K562 (cell line): ENCODE measurements around the gene SUCNR1. TPM values are rescaled to one million over a fixed set of nuclear protein-coding genes. Genes with fewer than 3 reads are reported as not detected.
"Not testable (repeated sequence)": the region's sequence is repeated elsewhere in the genome, so short reads cannot be mapped to it uniquely, and the experiment has no call there.

Experiments used
- ATF7 ChIP-seq: fragments of 450-650 bp; IDR thresholded peaks from 2 replicates; pipeline ENCODE4 v1.7.1; 2014; ENCODE audit warnings: mild to moderate bottlenecking, moderate library complexity
- ID3 ChIP-seq, 2 experiments: fragments of 250-450 bp in 1 of 2; fragments of 450-650 bp in 1 of 2; sonication (Bioruptor Pico) in 1 of 2; IDR thresholded peaks; 2 replicates each; pipeline versions ENCODE4 v1.6.1 to v1.8.0; 2016 to 2021; ENCODE audit warnings: mild to moderate bottlenecking in 2 of 2, moderate library complexity in 2 of 2, missing compliant biosample characterization in 1 of 2, missing genetic modification characterization in 1 of 2
- MEIS2 ChIP-seq: fragments of 450-650 bp; IDR thresholded peaks from 2 replicates; pipeline ENCODE4 v1.6.1; 2014; ENCODE audit warnings: mild to moderate bottlenecking; ENCODE audit not compliant: partially characterized antibody
- PBX2 ChIP-seq, 2 experiments: IDR thresholded peaks in 1 of 2; conservative IDR thresholded peaks in 1 of 2; 2 replicates each; pipeline ENCODE4 v1.6.1; 2016; ENCODE audit warnings: low read depth in 2 of 2, mild to moderate bottlenecking in 1 of 2, missing compliant biosample characterization in 1 of 2, missing genetic modification characterization in 1 of 2, moderate library complexity in 1 of 2
- PKNOX1 ChIP-seq: fragments of 450-650 bp; IDR thresholded peaks from 2 replicates; pipeline ENCODE4 v1.6.1; 2016
- ZNF592 ChIP-seq: fragments of 450-650 bp; IDR thresholded peaks from 2 replicates; pipeline ENCODE4 v1.6.1; 2017; ENCODE audit warnings: antibody characterized with exemption, mild to moderate bottlenecking
- polyA plus RNA-seq, 8 experiments: library from polyadenylated mRNA; depleted of rRNA in 4 of 8; stranded (reverse) in 5 of 8; unstranded in 3 of 8; fragments of >200 nt; fragmentation: Nextera tagmentation in 2 of 8; fragmentation: Illumina TruSeq in 1 of 8; extraction: Ambion mirVana in 2 of 8; extraction: Trizol in 1 of 8; gene quantifications; 2 replicates each; pipeline versions ENCODE4 v1.2.1 to v1.2.3, GENCODE V29; 2011 to 2014; ENCODE audit warnings: inconsistent platforms in 1 of 8, missing spikeins in 1 of 8
- total RNA-seq, 7 experiments: library from RNA; depleted of rRNA in 6 of 7; stranded (reverse); fragments of >200 nt in 6 of 7; fragmentation: Illumina TruSeq in 2 of 7; extraction: Trizol in 2 of 7; gene quantifications; 2 replicates each; pipeline versions ENCODE4 v1.2.1 to v1.2.3, GENCODE V29; 2011 to 2021; ENCODE audit warnings: low replicate concordance in 1 of 7

The SUCNR1 gene
- total and polyA plus RNA-seq, 9 of the 15 experiments (the other 6 are each of a cell fraction or from before 2014, with no cell fraction given), result 0.04 to 0.54 (median 0.13) TPM

GRCh38 chr3:151898564-151899261 lies 25.3 kb downstream of the SUCNR1 start (continued):
- TF ChIP-seq ZNF592 (peak; percentile 32; the same call in 1 of the 2 replicates), PKNOX1 (peak; percentile 42; the same call in 1 of the 2 replicates), PBX2 (tag; conservative IDR thresholded peaks at IDR 0.05; ENCODE audit: low read depth) (peak; percentile 48; the same call in 1 of the 2 replicates), ATF7 (0 out of 2 replicates have a peak, but pooled peaks have one; percentile 23), MEIS2 (peak; percentile 76), ID3 (tag; IDR thresholded peaks at IDR 0.05) (peak; percentile 54; the same call in 1 of the 2 replicates)
- not testable (repeated sequence) for TF ChIP-seq PBX2 (CRISPR knock-in tag; IDR thresholded peaks at IDR 0.05; ENCODE audit: low read depth); ID3 (CRISPR knock-in tag; IDR thresholded peaks at IDR 0.05)
- TF ChIP-seq, all 486 proteins: peak for 22; not testable (repeated sequence) for 464
